Calu3 (cell line): ENCODE data around the gene ARHGAP26. TPM values are rescaled to one million over a fixed set of nuclear protein-coding genes. Genes with fewer than 3 reads are reported as not detected.

Source experiments
- BruUV-seq: library from RNA; stranded (reverse); fragments of 400-500 nt; replicated peaks from 2 replicates; lab custom pipeline; 2021; lab: Mats Ljungman, UMichigan
- CTCF ChIA-PET: fragments of 300-600 bp; sonication (Branson Sonifier 250); formaldehyde crosslinking; loops from one replicate; lab custom pipeline; 2022; ENCODE audit warnings: antibody characterized with exemption; lab: Charles Lee
- DNase-seq: peaks from one replicate; pipeline ENCODE4 v3.0.0; 2022
- H3K27ac Mint-ChIP-seq: one replicate; pipeline ENCODE4 v1.8.0; 2022; ENCODE audit warnings: mixed read lengths; ENCODE audit not compliant: unreplicated experiment
- H3K27me3 Mint-ChIP-seq: one replicate; pipeline ENCODE4 v1.8.0; 2022; ENCODE audit warnings: mixed read lengths; ENCODE audit not compliant: unreplicated experiment
- H3K36me3 Mint-ChIP-seq: one replicate; pipeline ENCODE4 v1.8.0; 2022; ENCODE audit warnings: mild to moderate bottlenecking, moderate library complexity, mixed read lengths; ENCODE audit not compliant: insufficient read depth, unreplicated experiment
- H3K4me1 Mint-ChIP-seq: one replicate; pipeline ENCODE4 v1.8.0; 2022; ENCODE audit warnings: mild to moderate bottlenecking, low read depth, mixed read lengths; ENCODE audit not compliant: unreplicated experiment
- H3K4me3 Mint-ChIP-seq: one replicate; pipeline ENCODE4 v1.8.0; 2022; ENCODE audit warnings: mild to moderate bottlenecking, low read depth, moderate library complexity, mixed read lengths; ENCODE audit not compliant: unreplicated experiment
- H3K9me3 Mint-ChIP-seq: one replicate; pipeline ENCODE4 v1.8.0; 2022; ENCODE audit warnings: low read depth, mixed read lengths; ENCODE audit not compliant: unreplicated experiment
- intact Hi-C: fragments of 100-400 bp; cut with micrococcal nuclease; formaldehyde crosslinking; loops from one replicate; pipeline ENCODE4 v1.10.0; 2022; ENCODE audit not compliant: unreplicated experiment
- total RNA-seq: library from RNA; stranded (reverse); gene quantifications from 2 replicates; pipeline ENCODE4 v1.2.3, GENCODE V29; 2022
- TF ChIP-seq, protein P1 (sequence below): fragments of 200-600 bp; IDR thresholded peaks from one replicate; pipeline ENCODE4 v1.8.0; 2022; ENCODE audit warnings: antibody characterized with exemption; ENCODE audit not compliant: unreplicated experiment

Gene ARHGAP26
- total RNA-seq, 1 experiment from 2014 or later, result 118 TPM

DNA sequence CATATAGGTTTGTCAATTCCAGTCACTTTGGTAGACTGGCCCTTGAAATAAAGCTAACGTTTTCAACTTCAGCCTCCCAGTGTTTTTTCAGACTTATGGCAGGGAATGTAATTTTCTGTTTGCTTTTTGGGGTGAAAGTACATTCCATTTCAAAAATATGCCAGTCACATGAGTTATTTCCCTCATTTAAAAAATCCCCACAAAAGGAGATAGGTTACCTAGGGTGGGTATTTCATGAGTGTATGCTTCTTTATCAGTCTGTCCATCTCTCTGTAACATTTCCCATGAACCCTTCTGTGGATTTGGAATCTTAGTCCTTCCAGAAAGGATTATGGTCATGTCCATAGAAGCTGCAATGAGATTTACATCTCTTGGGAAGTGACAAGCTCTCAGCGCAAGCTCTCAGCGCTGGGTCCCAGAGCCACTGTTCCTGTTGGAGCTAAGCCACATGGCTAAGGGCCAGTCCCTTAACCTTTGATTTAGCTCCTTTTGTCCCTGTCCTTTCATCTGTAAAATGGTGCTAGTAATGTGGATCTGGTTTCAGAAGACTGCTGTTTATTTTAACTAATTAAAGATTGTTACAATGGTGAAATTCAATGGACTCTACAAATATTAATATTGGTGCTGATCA is 338.4 kb downstream of the ARHGAP26 start:
- Mint-ChIP-seq H3K4me3 (no peak overlapping the region), H3K4me1 (no peaks in the 10 kb centered on the region), H3K27ac (no peak overlapping the region), H3K9me3 (no peaks in the 10 kb centered on the region), H3K36me3 (no peaks in the 10 kb centered on the region), H3K27me3 (no peaks in the 10 kb centered on the region)
- TF ChIP-seq, protein P1, sequence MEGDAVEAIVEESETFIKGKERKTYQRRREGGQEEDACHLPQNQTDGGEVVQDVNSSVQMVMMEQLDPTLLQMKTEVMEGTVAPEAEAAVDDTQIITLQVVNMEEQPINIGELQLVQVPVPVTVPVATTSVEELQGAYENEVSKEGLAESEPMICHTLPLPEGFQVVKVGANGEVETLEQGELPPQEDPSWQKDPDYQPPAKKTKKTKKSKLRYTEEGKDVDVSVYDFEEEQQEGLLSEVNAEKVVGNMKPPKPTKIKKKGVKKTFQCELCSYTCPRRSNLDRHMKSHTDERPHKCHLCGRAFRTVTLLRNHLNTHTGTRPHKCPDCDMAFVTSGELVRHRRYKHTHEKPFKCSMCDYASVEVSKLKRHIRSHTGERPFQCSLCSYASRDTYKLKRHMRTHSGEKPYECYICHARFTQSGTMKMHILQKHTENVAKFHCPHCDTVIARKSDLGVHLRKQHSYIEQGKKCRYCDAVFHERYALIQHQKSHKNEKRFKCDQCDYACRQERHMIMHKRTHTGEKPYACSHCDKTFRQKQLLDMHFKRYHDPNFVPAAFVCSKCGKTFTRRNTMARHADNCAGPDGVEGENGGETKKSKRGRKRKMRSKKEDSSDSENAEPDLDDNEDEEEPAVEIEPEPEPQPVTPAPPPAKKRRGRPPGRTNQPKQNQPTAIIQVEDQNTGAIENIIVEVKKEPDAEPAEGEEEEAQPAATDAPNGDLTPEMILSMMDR, result no peak
- CTCF ChIA-PET, result interaction anchor here (0.6 to 1.1 kb wide), 2 partner anchors 372 to 1034 kb away, joined by 3 read pairs; no protein-coding TSS in a partner anchor
- no peak for DNase-seq
- intact Hi-C loops, result loop anchor here (10.0 kb wide), 1 partner anchor 576 kb away; no protein-coding TSS in a partner anchor
- BruUV-seq, result no TSS peak

DNA sequence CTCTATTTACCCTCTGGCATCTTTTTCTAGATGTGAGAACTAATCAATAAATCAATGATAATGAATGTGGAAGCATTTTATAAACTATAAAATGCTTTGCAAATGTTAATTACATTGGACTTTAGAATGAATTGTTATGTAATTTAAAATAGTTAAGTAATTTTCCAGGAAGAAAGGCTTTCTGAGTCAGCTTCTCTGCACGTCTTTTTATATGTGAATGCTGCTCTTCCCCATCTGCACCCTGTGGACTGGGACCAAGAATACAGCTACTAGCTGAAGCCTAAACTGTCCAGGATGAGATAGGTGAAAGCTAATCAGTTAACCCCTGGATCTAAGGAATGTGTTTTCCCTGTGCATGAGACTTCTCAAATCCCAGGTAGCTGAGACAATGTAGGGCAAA is 340.4 kb downstream of the ARHGAP26 start:
- no TSS peak for BruUV-seq
- CTCF ChIA-PET, result interaction anchor here (0.6 to 1.7 kb wide), 2 partner anchors 21 to 56 kb away, joined by 3 read pairs; no protein-coding TSS in a partner anchor
- Mint-ChIP-seq H3K4me3 (no peak overlapping the region), H3K27me3 (no peaks in the 10 kb centered on the region), H3K36me3 (no peaks in the 10 kb centered on the region), H3K9me3 (no peaks in the 10 kb centered on the region), H3K27ac (no peak overlapping the region), H3K4me1 (no peaks in the 10 kb centered on the region)
- intact Hi-C loops, result no loop called here
- no peak for DNase-seq
- TF ChIP-seq, protein P1, result no peak

DNA sequence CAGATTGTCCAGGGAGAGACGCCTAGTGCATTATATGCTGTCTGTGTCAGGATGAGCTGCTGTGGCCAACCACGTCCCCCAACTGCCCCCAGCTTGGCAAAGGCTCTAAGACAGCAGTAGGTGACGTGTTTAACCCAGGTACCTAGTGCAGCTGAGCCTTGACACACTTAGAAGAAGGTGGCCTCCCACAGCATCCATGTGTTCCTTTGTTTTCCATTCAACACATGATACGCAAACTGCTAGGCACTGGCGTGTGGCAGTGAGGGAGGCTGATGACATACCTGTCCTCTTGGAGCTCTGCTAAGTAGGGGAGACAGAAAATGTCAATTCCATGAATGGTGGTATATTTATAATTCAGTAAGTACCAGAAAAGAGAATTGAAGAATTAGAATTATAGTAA is 341.6 kb downstream of the ARHGAP26 start:
- no peaks in the 10 kb centered on the region for H3K4me1 Mint-ChIP-seq
- TF ChIP-seq, protein P1, result no peak
- H3K9me3 Mint-ChIP-seq, result no peaks in the 10 kb centered on the region
- intact Hi-C loops, result no loop called here
- no peak overlapping the region for H3K4me3 Mint-ChIP-seq
- CTCF ChIA-PET, result no interaction called here
- no peaks in the 10 kb centered on the region for H3K36me3 Mint-ChIP-seq
- no peak for DNase-seq
- no TSS peak for BruUV-seq
- H3K27ac Mint-ChIP-seq, result no peak overlapping the region
- no peaks in the 10 kb centered on the region for H3K27me3 Mint-ChIP-seq

DNA sequence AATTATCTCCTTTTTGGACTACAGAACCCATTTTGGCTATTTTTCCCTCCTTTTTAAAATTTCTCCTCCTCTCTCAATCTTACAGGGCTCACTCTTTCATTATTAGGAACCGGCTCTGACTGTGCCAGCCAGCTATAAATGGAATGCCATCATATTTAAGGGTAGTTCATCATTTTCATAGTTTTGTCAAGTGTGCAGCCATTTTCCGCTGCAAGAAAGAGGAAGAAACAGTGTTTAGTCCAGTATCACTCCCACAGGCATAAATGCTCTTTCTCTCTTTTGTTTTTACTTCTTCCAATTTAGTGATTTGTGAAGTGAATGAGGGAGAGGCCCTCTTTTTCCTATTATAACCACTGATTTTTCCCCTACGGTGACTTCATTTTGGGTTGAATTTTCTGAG is 343.3 kb downstream of the ARHGAP26 start:
- TF ChIP-seq, protein P1, result no peak
- Mint-ChIP-seq H3K36me3 (no peaks in the 10 kb centered on the region), H3K27me3 (no peaks in the 10 kb centered on the region), H3K27ac (no peak overlapping the region), H3K4me3 (no peak overlapping the region), H3K9me3 (no peaks in the 10 kb centered on the region), H3K4me1 (no peaks in the 10 kb centered on the region)
- DNase-seq, result no peak
- BruUV-seq, result no TSS peak
- intact Hi-C loops, result no loop called here
- CTCF ChIA-PET, result no interaction called here
